HepG2 (cell line): ENCODE measurements around the gene TNFRSF13B.

Source experiments
- PATZ1 ChIP-seq: sonication (generic); formaldehyde crosslinking; IDR thresholded peaks from 2 replicates; pipeline ENCODE4 v1.4.0; 2020; ENCODE audit warnings: missing genetic modification reagents
- RNF2 ChIP-seq: fragments of 450-650 bp; conservative IDR thresholded peaks from 2 replicates; pipeline ENCODE4 v1.6.1; 2016; ENCODE audit warnings: low read depth

DNA sequence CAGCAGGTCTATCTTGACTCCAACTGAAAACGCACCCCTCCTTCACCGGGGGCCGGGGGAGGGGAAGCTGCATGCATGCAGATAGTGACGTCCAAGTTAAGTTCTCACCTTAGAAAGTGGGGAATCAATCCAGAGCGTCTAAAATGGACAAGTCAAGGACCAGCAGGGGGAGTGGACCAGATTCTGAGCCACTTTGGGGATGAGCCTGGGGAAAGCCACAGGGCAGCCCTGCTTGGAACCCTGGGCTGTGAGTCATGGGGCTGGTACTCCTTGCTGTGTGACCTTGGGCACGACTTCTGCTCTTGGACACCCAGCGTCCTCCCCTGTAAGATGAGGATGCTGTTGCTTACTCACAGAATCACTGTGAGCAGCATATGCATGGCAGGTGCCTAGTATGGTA lies 9.1 kb downstream of the TNFRSF13B start:
- no peak for TF ChIP-seq RNF2
- no peak for TF ChIP-seq PATZ1 (CRISPR knock-in tag)
